ENCODE measurements around the gene MED16. TPM values are rescaled to one million over a fixed set of nuclear protein-coding genes. Genes with fewer than 3 reads are reported as not detected.
"Not testable (repeated sequence)": the region's sequence is repeated elsewhere in the genome, so short reads cannot be mapped to it uniquely, and the experiment has no call there.

The MED16 gene
- total RNA-seq, 4 donors from 2014 or later = 26.3 to 50.9 (median 37.2) TPM

- H3K27ac ChIP-seq (replicated peaks in 1 of 4) = no peak overlapping the region
- WGBS = 97% methylated on average over 11 of the region's 11 CpGs
- DNase-seq (ENCODE audit: extremely low spot score) = no peak
- no peak overlapping the region for H3K4me3 ChIP-seq
- TF ChIP-seq, protein P1, sequence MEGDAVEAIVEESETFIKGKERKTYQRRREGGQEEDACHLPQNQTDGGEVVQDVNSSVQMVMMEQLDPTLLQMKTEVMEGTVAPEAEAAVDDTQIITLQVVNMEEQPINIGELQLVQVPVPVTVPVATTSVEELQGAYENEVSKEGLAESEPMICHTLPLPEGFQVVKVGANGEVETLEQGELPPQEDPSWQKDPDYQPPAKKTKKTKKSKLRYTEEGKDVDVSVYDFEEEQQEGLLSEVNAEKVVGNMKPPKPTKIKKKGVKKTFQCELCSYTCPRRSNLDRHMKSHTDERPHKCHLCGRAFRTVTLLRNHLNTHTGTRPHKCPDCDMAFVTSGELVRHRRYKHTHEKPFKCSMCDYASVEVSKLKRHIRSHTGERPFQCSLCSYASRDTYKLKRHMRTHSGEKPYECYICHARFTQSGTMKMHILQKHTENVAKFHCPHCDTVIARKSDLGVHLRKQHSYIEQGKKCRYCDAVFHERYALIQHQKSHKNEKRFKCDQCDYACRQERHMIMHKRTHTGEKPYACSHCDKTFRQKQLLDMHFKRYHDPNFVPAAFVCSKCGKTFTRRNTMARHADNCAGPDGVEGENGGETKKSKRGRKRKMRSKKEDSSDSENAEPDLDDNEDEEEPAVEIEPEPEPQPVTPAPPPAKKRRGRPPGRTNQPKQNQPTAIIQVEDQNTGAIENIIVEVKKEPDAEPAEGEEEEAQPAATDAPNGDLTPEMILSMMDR (IDR thresholded peaks at IDR 0.05) = no peak
- no peak for TF ChIP-seq POLR2A (IDR thresholded peaks at IDR 0.05; ENCODE audit: low read depth)
- no peak for TF ChIP-seq POLR2AphosphoS5 (IDR thresholded peaks at IDR 0.05)
- no peak for TF ChIP-seq EP300 (IDR thresholded peaks at IDR 0.05)
- intact Hi-C loops (cut with DNase I) = no loop called here
- no peaks in the 10 kb centered on the region for H3K9me3 ChIP-seq
- H3K36me3 ChIP-seq = peaks cover 18 to 46% (median 30%) of the 10 kb centered on the region in 4 donors
- H3K4me1 ChIP-seq = peaks cover 3 to 16% (median 6%) of the 10 kb centered on the region in 4 donors
- H3K27me3 ChIP-seq = no peaks in the 10 kb centered on the region
Observed at GRCh38 chr19:896999-897398, 4.0 kb upstream of the MED16 start.

DNA sequence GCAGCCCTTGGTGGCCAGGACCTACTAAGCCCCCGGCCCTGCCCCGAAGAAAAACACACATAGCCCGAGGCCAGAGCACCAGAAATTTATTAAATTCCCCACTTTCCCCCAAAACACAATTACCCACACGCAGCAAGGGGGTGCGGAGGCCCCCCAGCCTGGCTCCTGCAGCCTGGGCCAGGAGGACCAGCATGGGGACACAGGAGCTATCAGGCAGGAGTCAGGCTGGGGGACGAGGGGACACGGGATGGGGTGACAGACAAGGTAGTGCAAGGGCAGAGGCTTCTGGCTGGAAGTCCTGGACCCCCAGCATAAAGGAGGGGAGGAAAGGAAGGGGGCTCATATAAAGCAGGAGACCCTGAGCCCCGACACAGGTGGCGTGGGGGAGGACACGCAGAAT, 3.4 kb upstream of the MED16 start:
- DNase-seq (ENCODE audit: extremely low spot score) = no peak
- TF ChIP-seq POLR2AphosphoS5 (IDR thresholded peaks at IDR 0.05) (no peak), POLR2A (IDR thresholded peaks at IDR 0.05; ENCODE audit: low read depth) (no peak), EP300 (IDR thresholded peaks at IDR 0.05) (no peak)
- TF ChIP-seq, protein P1 (IDR thresholded peaks at IDR 0.05) = no peak
- Histone ChIP-seq H3K36me3 (peaks cover 18 to 40% (median 29%) of the 10 kb centered on the region in 4 donors), H3K9me3 (no peaks in the 10 kb centered on the region), H3K27me3 (no peaks in the 10 kb centered on the region), H3K4me1 (peaks cover 5 to 22% (median 11%) of the 10 kb centered on the region in 4 donors), H3K27ac (replicated peaks in 1 of 4) (no peak overlapping the region), H3K4me3 (no peak overlapping the region)
- intact Hi-C loops (cut with DNase I) = no loop called here
- 96% methylated on average over 10 of the region's 10 CpGs for WGBS

DNA sequence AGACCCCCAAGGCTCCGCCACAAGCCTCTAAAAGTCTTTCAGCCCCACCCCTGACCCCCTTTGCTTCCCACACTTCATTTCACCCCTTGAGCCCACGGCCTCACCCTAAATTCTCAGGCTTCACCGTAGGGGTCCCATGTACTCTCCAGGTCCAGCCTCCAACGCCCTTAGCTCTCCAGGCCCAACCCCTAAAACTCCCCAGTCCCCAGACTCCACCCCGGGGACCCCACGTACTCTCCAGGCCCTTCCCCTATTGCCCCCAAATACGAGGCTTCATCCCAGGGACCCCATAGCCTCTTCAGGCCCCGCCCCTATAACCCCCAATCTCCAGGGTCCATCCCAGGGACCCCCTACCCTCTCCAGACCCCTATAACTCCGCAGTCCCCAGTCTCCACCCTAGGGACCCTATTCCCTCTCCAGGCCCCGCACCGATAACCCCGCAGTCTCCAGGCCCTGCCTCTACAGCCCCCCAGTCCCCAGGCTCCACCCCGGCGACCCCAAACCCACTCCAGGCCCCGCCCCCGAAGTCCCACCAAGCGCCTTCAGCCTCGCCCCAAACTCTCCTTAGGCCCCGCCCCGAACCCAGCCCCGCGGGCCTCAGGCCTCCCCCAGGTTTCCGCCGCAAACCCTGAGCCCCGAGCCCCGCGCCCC, 619 bp downstream of the MED16 start:
- TF ChIP-seq POLR2A (IDR thresholded peaks at IDR 0.05; ENCODE audit: low read depth) (no peak), POLR2AphosphoS5 (IDR thresholded peaks at IDR 0.05) (no peak), EP300 (IDR thresholded peaks at IDR 0.05) (no peak)
- TF ChIP-seq, protein P1 (IDR thresholded peaks at IDR 0.05) = no peak
- DNase-seq (ENCODE audit: extremely low spot score) = no peak
- H3K4me1 ChIP-seq = peaks cover 5 to 31% (median 19%) of the 10 kb centered on the region in 4 donors
- 7% methylated on average over 15 of the region's 27 CpGs for WGBS
- H3K4me3 ChIP-seq = peak overlapping the region; percentile 83 to 100 (median 90)
- H3K27ac ChIP-seq (replicated peaks in 1 of 4) = peak overlapping the region; percentile 89 to 94 (median 92)
- H3K9me3 ChIP-seq = no peaks in the 10 kb centered on the region
- no peaks in the 10 kb centered on the region for H3K27me3 ChIP-seq
- intact Hi-C loops (cut with DNase I) = no loop called here
- H3K36me3 ChIP-seq = peaks cover 20 to 47% (median 40%) of the 10 kb centered on the region in 4 donors

GRCh38 chr19:891421-892200, 1.4 kb downstream of the MED16 start:
- intact Hi-C loops (cut with DNase I); H3K27me3 ChIP-seq; H3K9me3 ChIP-seq; DNase-seq (ENCODE audit: extremely low spot score): not testable (repeated sequence)
- WGBS = 47% methylated on average over 32 of the region's 50 CpGs
- peak overlapping the region; percentile 89 to 94 (median 92) for H3K27ac ChIP-seq (replicated peaks in 1 of 4)
- peak overlapping the region; percentile 83 to 100 (median 90) for H3K4me3 ChIP-seq
- H3K36me3 ChIP-seq = peaks cover 15 to 47% (median 38%) of the 10 kb centered on the region in 4 donors
- peaks cover 5 to 31% (median 19%) of the 10 kb centered on the region in 4 donors for H3K4me1 ChIP-seq

- Histone ChIP-seq H3K4me3 (no peak overlapping the region), H3K9me3 (no peaks in the 10 kb centered on the region), H3K27ac (replicated peaks in 1 of 4) (peak overlapping the region in 1 of 4 donors; percentile 6), H3K4me1 (peaks cover 5 to 31% (median 19%) of the 10 kb centered on the region in 4 donors), H3K27me3 (no peaks in the 10 kb centered on the region), H3K36me3 (peaks cover 23 to 51% (median 45%) of the 10 kb centered on the region in 4 donors)
- 96% methylated on average over 14 of the region's 18 CpGs for WGBS
- DNase-seq (ENCODE audit: extremely low spot score) = no peak
- TF ChIP-seq POLR2AphosphoS5 (IDR thresholded peaks at IDR 0.05) (no peak), EP300 (IDR thresholded peaks at IDR 0.05) (no peak), POLR2A (IDR thresholded peaks at IDR 0.05; ENCODE audit: low read depth) (no peak)
- TF ChIP-seq, protein P1 (IDR thresholded peaks at IDR 0.05) = no peak
- intact Hi-C loops (cut with DNase I) = no loop called here
Observed at GRCh38 chr19:890831-891230, 2.2 kb downstream of the MED16 start.
